ENCODE measurements around the gene NRG2. TPM values are rescaled to one million over a fixed set of nuclear protein-coding genes. Genes with fewer than 3 reads are reported as not detected.
A peak's percentile ranks its signal among the peaks of the same experiment; 100 is the strongest.

Gene NRG2
- total RNA-seq (2014; rRNA removed; shearing (Covaris generic)), result 2.5 and 3.5 TPM in 2 replicates

DNA sequence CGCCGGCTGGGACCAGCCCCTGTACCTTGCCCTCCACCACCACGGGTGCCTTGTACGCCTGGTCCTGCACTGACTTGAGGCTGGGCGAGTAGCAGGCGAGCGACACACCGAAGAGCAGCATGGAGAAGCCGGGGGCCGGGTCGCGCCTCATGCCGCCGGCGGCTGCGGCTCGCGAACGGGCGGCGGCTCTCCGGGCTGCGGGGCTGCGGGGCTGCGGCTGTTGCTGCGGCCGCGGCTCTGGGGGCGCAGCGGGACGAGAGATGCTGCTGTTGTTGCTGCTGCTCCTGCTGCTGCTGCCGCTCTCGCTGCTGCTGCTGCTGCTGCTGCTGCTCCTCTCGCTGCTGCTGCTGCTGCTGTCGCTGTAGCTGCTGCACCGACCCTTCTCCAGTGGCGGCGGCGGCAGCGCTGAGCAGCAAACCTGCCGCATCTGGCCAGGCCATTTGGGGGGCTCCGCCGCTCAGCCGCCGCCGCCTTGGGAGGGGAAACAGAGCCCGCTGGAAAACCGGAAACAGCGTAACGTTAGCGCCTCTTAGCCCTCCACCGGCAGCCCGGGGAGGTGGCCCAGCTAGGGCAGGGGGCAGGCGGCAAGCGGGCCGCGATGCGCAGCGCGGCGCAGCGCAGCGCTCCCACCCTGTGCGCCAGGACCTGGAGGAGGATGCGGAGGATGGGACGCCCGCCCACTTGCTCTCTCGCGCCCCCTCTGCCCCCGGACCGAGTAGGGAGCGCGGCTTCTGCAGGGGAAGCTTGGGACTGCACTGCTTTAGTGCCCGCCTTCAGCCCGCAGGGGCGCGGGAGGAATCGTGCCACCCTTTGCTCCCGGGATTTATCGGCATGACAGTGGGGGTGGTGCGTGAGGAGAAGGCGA lies at the start of gene NRG2:
Gene NRG2 (minus strand): TSS at position 657 of the 865 bp plus-strand sequence.
- DNase-seq (ENCODE audit: low spot score), result peak; percentile 72

DNA sequence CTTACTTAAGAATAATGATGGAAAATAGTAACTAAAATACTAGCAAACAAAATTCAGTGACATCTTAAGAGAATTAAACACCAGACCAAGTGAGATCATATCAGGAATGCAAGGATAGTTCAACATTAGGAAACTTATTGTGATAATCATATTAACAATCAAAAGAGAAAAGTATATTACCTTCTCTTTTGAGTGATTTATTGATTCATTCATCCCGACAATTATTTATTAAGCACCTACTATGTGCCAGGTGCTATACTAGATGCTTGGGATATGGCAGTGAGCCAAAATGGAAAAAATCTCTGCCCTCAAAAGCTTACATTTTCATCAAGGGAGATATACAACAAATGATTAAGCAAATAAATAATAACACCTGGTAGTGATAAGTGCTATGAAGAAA lies 47.2 kb upstream of the NRG2 start:
- no peak for DNase-seq (ENCODE audit: low spot score)

DNA sequence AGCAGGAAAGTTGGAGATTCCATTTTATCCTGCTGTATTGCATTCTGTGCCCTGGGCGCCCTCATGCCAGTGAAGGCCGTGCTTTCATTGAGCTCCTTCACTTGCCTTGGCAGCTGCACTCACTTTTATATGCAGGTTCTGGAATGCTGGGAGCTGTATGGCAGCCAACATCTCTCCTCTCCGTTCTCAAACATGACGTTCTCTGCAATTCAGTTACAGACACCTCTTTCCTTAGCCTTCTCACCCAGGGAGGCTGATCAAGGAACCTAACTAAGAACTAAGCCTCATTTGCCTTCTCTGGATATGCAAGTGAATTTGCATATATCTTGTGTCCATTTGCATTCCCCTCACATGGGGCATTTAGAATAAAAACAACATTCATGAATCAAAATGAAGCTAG lies 41.4 kb upstream of the NRG2 start:
- no peak for DNase-seq (ENCODE audit: low spot score)

DNA sequence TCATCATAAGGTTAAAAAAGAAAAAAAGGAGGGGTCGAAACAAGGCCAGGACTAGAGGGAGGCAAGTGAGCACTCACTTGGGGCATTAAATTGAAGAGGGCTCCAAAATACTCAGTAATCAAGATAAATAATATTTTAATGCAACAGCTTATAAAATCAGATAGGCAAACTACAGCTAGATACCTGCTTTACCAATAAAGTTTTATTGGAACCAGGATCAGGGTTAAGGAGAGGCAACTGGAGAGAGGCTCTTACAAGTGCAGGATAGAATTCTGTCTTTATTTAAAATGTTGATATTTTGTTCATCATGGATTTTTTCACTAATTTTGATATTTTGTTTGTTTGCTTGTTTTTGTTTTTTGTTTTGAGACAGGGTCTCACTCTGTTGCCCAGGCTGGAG lies 40.6 kb upstream of the NRG2 start:
- no peak for DNase-seq (ENCODE audit: low spot score)

DNA sequence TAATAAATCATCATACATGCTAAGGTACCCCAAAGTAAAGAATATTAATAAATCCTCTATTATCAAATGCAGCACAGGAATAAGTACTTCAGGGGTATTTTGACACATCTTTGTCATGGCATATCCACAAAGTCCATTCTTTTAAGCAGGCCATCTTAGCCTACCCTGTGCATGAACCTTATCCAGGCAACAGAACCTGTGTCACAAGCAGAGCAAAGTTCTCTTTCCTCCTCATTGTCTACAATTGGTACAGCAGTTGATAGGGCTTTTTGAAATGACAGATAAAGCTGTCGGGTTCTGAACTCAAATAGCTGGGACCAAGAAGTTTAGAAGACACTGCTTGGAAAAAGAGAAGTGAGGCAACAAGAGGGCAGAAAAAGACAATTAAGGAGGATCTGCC lies 40.0 kb upstream of the NRG2 start:
- DNase-seq (ENCODE audit: low spot score), result no peak

DNA sequence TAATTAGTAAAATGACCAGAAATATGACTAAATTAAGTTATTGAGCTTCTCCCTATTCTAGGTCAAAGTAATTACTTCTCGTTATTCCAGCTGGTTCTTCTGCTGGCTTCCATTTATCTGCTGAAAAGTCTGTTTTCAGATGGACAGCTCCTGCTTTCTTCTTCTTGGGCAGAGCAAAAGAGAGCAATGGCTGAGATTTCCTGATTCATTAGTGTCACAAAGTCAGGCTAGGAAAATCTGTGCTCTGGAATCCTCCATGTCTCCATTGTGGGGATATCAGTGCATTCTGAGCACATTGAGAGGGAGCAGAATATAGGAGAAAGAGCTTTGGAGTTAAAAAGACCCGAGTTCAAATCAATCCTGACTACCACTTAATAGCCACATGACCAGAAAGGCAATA lies 33.7 kb upstream of the NRG2 start:
- no peak for DNase-seq (ENCODE audit: low spot score)

DNA sequence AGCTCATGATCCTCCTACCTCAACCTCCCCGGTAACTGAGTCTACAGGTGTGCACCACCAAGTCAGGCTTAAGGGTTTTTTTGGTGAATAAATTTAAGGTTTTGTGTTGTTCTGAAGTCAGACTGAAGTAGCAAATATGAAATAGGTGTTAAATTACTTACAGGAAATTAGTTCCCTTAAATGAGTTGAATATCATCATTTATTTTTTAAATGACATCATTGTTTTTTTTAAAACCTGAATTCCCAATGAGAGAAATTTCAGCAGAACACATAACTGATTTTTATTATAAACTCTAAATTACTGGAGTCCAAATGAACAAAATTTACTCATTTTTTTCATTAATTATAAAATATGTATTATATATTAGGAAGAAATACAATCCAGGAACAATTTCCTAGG lies 33.0 kb upstream of the NRG2 start:
- no peak for DNase-seq (ENCODE audit: low spot score)

DNA sequence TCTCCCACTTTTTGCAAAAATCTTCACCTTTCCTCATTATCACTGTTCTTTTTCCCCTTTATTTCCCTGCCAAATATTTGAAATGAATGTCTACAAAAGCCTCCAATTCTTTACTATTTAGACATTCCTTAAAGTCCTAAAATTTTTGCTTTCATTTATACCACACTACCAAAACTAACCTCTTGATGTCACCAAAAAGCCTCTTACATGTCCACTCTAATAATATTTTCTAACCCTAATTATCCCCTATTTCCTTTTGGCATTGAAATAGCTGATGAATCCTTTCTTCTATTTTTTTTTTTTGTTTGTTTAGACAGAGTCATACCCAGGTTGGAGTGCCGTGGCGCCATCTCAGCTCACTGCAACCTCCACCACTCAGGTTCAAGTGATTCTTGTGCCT lies 32.3 kb upstream of the NRG2 start:
- no peak for DNase-seq (ENCODE audit: low spot score)

DNA sequence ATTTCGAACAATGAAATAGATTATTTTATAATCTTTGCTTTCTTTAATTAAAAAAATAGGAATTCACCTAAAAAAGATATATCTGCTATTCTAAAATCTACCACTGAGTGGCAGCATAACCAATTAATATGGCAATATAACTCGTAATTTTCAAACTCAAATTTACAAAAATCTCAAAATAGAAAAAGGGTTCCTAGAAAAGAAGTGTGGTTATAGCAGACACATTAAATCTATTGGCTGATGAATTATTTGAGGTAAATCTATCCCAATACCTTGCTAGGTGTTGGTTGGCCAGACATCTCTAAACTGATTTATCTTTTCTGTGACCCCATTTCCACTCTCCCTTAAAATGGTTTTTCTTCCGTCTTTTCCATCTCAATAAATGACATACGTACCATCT lies 30.2 kb upstream of the NRG2 start:
- no peak for DNase-seq (ENCODE audit: low spot score)

DNA sequence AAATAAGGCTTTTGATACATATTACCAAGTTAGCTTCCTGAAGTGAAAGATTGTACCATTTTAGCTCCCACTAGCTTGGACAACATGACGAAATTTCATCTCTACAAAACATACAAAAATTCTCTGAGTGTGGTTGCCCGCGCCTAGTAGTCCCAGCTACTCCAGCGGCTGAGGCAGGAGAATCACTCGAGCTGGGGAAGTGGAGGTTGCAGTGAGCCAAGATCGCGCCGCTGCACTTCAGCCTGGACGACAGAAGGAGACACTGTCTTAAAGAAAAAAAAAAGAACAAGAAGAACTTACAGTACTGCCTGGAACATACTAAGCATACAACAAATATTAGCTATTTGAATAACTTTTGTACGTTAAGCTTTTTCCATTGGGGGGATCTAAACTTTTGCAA lies 29.7 kb upstream of the NRG2 start:
- no peak for DNase-seq (ENCODE audit: low spot score)

DNA sequence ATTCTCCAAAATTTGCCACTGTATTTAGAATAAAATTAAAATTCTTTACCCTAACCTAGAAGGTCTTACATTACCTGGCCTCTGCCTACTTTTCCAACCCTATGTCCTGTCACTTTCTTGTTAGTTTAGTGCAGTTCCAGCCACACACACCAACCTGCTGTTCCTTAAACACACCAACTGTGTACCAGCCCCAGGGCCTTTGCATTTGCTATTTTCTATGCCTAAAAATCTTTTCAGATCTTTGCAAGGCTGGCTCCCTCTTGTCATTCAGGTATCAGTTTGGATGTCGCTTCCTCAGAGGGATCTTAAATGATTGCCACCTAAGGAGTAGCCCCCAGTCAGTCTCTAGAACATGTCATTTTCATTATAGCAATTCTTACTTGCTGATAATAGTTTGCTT lies 17.7 kb upstream of the NRG2 start:
- no peak for DNase-seq (ENCODE audit: low spot score)

DNA sequence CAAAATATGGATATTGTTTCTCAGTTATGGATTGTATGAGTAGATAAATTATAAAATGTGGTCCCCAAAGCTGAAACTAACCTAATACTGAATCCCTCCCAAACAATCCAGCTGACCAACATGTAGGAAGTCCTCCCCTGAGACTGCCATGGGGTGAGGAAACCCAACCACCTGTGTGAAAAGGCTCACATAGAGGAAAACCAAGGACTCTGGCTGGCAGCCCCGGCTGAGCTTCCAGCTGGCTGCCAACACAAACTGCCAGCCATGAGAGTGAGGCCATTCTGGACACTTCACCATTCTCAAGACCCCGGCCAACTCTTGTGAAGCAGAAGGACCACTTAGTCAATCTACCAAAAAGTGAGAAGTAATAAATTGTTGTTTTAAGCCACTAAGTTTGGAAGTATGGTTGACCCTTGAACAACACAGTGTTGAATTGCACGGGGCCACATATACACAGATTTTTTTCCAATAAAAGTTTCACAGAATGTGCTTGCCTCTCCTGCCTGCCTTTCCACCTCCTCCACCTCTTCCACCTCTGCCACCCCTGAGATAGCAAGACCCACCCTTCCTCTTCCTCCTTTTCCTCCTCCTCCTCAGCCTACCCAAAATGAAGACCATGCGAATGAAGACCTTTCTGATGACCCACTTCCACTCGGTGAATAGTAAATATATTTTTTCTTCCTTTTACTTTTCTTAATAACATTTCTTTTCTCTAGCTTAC lies 15.3 kb upstream of the NRG2 start:
- DNase-seq (ENCODE audit: low spot score), result no peak

DNA sequence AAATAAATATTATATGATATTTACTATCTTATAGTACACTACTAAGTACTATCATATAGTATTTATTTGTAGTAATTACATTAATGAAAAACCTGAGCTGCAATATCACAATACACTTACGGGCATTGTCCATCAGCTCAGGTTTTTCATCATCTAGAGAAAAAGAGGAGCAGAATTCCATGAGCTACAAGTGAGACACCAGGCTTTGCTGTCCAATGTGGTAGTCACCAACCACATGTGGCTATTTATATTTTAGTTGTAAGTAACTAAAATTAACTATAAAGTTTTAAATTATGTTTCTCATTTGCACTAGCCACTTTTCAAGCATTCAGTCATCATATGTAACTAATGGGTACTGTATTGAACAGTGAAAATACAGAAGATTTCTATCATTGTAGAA lies 13.8 kb upstream of the NRG2 start:
- no peak for DNase-seq (ENCODE audit: low spot score)

DNA sequence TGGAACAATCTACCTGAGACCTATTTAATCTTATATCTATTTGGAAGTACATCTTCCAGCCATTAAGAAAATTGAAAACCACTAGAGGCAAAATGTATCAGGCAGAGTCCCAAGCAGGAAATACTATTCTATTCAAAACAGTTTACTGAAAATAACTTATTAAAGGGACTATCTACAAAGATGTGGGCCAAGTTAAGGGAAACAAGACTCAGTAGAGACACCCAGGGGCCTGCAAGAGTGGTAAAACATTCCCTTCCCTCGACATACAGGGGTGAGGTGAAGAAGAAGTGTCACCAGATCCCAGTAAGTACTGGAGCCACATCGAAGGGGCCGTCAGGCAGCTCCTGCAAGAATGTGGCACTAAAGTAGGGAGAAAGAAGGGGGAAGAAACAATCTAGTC lies 12.1 kb upstream of the NRG2 start:
- no peak for DNase-seq (ENCODE audit: low spot score)

DNA sequence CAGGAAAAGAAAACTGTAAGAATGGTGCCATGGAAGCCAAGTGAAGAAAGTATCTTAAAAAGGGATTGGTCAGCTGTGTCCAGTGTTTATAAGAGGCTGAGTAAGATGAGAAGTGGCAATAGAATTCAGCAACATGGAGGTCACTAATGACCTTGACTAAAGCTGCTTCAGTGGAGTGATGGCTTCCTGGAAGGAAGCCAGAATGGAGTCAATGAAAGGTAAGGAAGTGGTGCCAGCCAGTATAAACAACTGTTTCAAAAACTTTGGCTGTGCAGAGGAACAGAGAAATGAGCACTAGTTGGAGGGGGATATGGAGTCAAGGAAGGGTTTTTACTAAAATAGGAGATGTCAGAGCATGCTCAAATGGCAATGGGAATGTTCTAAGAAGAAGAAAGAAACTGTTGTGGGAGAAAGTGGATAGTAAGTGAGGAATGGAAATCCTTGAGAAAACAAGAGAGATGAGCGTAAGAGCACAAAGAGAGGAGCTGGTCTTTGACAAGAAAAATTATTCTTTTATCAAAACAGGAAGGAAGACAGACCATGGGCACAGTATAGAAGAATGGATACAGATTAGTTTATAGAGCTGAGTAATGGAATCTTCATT lies 11.1 kb upstream of the NRG2 start:
- peak; percentile 38 for DNase-seq (ENCODE audit: low spot score)

DNA sequence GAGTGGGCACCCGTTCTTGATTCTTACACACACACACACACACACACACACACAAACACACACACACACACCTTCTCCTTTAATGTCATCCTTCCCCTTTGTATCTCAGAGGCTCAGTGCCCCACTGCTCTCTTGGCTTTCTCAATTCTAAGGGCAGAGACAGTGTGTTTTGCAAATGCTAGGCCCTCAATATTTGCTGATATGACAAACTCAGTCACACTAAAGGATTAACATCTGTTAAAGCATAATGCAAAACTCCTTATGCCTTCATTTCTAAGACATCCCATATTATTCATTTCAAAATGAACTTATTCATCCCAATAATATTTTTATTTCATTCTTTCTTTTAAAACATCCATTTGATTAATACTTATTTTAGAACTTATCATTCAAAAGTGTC lies 8.9 kb upstream of the NRG2 start:
- DNase-seq (ENCODE audit: low spot score), result no peak

DNA sequence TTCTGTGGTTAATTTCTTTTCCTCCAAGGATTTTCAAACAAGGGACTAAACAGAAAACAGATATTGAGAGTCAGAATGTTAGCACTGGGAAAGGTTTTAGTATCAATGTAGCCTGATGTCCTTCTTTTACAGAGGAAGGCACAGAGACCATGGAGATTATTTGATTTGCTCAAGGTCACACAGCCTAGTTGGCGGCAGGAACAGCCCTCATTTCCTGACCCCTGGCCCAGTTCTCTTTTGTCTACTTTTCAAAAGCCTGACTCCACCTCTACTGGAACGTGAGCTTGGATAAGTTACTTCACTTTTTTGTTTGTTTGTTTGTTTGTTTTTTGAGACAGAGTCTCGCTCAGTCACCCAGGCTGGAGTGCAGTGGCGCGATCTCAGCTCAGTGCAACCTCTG lies 6.6 kb upstream of the NRG2 start:
- no peak for DNase-seq (ENCODE audit: low spot score)

DNA sequence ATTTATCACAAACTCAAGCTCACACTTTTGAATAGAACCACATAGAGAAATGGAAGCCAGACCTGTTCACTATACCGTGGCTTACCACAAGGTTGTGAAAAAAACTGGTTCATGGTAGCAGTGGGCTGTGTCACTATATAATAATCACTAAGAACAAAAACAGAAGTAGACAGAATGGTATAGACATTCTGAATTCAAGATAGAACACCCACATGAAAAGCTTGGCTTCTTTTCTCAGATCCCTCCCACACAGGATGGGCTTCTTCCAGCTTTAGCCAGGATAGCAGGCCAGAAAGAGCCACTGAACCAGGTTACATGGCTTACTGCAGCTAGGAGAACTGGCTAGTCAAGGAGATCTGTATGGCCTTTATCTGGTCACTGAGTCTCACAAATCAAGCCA lies 6.1 kb upstream of the NRG2 start:
- no peak for DNase-seq (ENCODE audit: low spot score)

DNA sequence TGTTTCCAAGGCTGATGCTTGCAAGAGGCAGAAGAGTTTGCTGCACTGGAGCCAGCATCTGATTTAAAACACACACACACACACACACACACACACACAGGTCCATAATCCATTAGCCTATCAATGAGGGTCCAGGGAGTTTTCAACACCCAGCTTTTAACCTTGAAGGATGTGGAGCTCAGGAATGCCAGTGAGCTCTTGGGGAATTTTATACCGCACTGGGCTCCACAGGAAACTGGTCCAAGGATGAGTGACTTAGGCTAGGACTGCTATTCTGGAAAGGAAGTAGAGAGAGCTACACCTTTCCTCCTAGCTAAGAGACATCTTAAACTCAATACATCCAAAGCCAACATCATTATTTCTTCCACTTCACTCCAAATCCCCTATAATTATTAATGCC lies 942 bp upstream of the NRG2 start:
- no peak for DNase-seq (ENCODE audit: low spot score)

DNA sequence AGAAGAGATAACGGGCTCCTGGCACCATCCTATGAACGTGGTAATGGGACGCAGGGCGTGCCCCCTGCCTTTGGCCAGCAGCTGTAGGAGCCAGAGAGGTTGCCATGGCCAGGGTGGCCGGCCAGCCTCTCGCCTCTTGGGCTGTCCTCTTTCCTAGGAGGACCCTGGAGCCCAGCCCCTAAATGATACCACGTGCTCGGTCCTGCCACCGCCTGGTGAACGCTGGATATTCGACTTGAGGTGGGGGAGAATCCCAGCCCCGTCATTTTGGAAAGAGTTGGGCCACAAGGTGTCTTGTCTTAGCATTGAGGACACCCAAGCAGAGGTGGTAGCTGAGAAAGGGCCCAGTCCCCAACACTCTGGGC lies 391 bp upstream of the NRG2 start:
- DNase-seq (ENCODE audit: low spot score), result no peak

DNA sequence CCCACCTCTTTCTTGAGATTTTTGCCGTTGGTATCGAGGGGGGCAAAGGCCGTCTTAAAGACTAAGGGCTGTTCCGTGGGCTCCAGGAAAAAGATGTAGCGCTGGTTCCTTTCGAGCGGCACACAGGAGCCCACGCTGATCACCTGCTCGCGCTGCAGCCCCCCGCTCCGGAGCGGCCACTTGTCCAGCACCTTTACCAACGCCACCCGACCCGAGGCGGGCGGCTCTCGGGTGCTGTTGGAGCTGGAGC lies 781 bp downstream of the NRG2 start:
- peak; percentile 23 for DNase-seq (ENCODE audit: low spot score)

DNA sequence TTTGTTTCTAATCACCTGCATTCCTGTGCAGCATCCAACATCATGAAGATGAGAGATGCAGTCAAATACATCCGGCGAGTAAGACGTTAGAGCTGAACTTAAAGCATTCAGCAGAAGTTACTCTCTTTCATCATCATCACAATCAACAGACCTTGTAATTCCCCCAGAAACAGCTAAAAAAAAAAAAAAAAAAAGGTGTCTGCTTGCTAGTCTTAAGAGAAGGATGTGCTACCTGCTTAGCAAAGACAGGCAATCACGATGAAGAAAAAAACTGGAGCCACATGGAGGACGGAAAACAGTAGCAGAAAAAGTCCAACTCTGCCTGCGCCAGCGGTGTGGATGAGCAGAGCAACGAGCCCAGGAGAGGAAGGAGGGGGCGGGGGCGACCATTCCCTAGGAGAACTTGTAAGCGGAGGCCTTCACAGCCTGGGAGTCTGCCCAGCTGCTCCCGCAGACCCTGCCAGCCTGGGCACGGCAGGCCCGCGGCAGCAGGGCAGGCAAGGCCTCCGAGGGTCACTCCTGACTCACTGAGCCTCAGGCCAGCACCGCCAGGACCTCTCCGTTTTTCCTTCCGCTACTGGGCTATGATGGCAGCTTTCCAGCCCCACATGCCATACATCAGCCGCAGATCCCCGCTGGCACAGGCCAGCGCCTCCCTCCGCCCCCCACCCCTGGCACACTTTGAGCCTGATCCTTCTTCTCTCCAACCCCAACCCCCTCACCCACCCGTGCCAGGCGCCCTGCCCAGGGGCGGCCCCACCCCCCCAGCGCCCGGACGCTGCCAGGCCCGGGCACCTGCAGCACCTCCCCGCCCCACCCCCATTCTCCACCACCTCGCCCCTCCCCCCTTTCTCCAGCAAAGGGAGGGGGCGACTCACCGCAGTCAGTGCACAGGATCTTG lies 1.4 kb downstream of the NRG2 start:
- DNase-seq (ENCODE audit: low spot score), result peak; percentile 84
